Fibroblast of lung (primary cell): ENCODE data around the gene AATK. TPM values are rescaled to one million over a fixed set of nuclear protein-coding genes. Genes with fewer than 3 reads are reported as not detected.

Source experiments
- DNase-seq, 2 donors: peaks; one replicate each; pipeline versions ENCODE4 v3.0.0 to v3.0.0-alpha.2; 2010; ENCODE audit warnings: low read depth in 2 of 2
- H2AFZ ChIP-seq: 2 replicates; pipeline ENCODE4 v1.5.1; 2012; ENCODE audit warnings: low read length, control low read depth, inconsistent platforms
- H3K27ac ChIP-seq: 2 replicates; pipeline ENCODE4 v1.5.1; 2011; ENCODE audit warnings: low read length, control low read depth; ENCODE audit not compliant: insufficient read depth
- H3K27me3 ChIP-seq: 2 replicates; pipeline ENCODE4 v1.5.1; 2011; ENCODE audit warnings: mild to moderate bottlenecking, low read length; ENCODE audit not compliant: control insufficient read depth, insufficient read depth
- H3K36me3 ChIP-seq: 2 replicates; pipeline ENCODE4 v1.5.1; 2011; ENCODE audit warnings: low read length; ENCODE audit not compliant: control insufficient read depth, insufficient read depth
- H3K4me1 ChIP-seq: 2 replicates; pipeline ENCODE4 v1.5.1; 2011; ENCODE audit warnings: low read length; ENCODE audit not compliant: control insufficient read depth, insufficient read depth; ENCODE audit errors: extremely low read depth
- H3K4me2 ChIP-seq: 2 replicates; pipeline ENCODE4 v1.5.1; 2011; ENCODE audit warnings: low read length, control low read depth; ENCODE audit not compliant: insufficient read depth; ENCODE audit errors: extremely low read depth
- H3K4me3 ChIP-seq, 4 experiments: fragments of 200-600 bp in 1 of 4; sonication (generic) in 1 of 4; replicated peaks in 1 of 4; 2 replicates each; pipeline ENCODE4 v1.5.1; 2011 to 2016; ENCODE audit warnings: low read length in 4 of 4, low read depth in 3 of 4, mild to moderate bottlenecking in 3 of 4, control low read depth in 2 of 4, inconsistent platforms in 1 of 4, mixed read lengths in 1 of 4; ENCODE audit not compliant: insufficient read depth in 1 of 4; ENCODE audit errors: control extremely low read depth in 1 of 4
- H3K79me2 ChIP-seq: 2 replicates; pipeline ENCODE4 v1.5.1; 2012; ENCODE audit warnings: mild to moderate bottlenecking, low read length, inconsistent platforms; ENCODE audit not compliant: control insufficient read depth, insufficient read depth
- H3K9ac ChIP-seq: 2 replicates; pipeline ENCODE4 v1.5.1; 2011; ENCODE audit warnings: mild to moderate bottlenecking, low read length, control low read depth; ENCODE audit not compliant: insufficient read depth
- H3K9me3 ChIP-seq: 2 replicates; pipeline ENCODE4 v1.5.1; 2012; ENCODE audit warnings: low read depth, low read length; ENCODE audit not compliant: control insufficient read depth, insufficient read depth
- H4K20me1 ChIP-seq: 2 replicates; pipeline ENCODE4 v1.5.1; 2011; ENCODE audit warnings: low read length; ENCODE audit not compliant: control insufficient read depth, insufficient read depth; ENCODE audit errors: extremely low read depth
- EZH2 ChIP-seq: IDR thresholded peaks from 2 replicates; pipeline ENCODE4 v1.5.1; 2012; ENCODE audit warnings: low read length, control low read depth, mild to moderate bottlenecking; ENCODE audit errors: missing control alignments
- polyA plus RNA-seq, 2 donors: library from polyadenylated mRNA; depleted of rRNA in 1 of 2; stranded (reverse) in 1 of 2; unstranded in 1 of 2; fragments of >200 nt; gene quantifications; 2 replicates each; pipeline ENCODE4 v1.2.1, GENCODE V29; 2011 to 2012; ENCODE audit warnings: missing spikeins in 1 of 2
- total RNA-seq: library from RNA; depleted of rRNA; stranded (reverse); fragments of >200 nt; gene quantifications from 2 replicates; pipeline ENCODE4 v1.2.1, GENCODE V29; 2014
- TF ChIP-seq, protein P1 (sequence below), 2 donors: IDR thresholded peaks in 1 of 2; conservative IDR thresholded peaks in 1 of 2; 1 replicate in 1 of 2; 2 replicates in 1 of 2; pipeline ENCODE4 v1.5.1; 2011 to 2012; ENCODE audit warnings: low read length in 2 of 2, control low read depth in 1 of 2, inconsistent platforms in 1 of 2, low read depth in 1 of 2, mild to moderate bottlenecking in 1 of 2

The AATK gene
- total and polyA plus RNA-seq, 2 donors (not counting 1 experiment from before 2014, with no cell fraction given) = 0.16 to 0.50 TPM

DNA sequence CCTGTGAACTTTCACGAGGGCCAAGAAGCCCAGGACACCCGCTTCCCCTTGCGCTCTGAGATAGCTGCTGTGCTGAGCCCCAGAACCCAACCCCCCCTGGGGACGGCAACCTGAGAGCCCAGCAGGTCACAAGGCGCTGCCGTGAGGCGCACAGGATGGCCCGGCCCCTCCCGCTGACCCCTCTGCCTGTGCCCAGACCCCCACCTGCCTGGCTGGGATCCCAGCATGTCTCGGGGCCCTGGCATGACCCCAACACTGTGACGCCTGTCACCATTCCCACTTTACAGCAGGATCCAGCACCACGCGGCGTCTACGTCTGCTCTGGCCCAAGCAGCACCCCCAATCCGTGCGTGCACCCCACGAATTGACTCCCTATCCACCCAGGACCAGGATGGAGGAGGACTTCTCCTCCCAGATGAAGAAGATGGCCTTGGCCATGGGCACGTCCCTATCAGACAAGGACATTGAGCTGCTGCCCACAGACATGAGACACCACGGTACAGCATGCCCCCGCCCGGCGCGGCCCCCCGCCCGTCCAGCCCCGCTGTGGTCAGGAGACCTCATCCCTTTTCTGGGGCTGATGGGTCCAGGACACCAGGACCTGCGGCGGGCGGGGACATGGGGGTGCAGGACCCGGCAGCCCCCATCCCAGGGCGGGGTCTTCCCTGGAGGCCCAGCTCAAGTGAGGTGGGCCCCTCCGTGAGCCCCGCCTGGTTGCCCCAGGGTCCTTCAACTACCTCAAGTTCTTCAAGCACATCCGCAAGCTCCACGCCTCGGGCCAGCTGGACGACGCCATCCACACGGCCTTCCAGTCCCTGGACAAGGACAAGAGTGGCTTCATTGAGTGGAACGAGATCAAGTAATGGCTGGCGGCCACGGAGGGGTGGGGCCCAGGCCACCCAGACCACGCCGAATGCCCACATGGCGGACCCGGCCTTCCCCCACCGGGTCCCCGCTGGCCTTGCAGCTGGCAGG, 15.1 kb upstream of the AATK start:
- H3K79me2 ChIP-seq = no peaks in the 10 kb centered on the region
- no peaks in the 10 kb centered on the region for H4K20me1 ChIP-seq
- TF ChIP-seq EZH2 = no peak
- TF ChIP-seq, protein P1, sequence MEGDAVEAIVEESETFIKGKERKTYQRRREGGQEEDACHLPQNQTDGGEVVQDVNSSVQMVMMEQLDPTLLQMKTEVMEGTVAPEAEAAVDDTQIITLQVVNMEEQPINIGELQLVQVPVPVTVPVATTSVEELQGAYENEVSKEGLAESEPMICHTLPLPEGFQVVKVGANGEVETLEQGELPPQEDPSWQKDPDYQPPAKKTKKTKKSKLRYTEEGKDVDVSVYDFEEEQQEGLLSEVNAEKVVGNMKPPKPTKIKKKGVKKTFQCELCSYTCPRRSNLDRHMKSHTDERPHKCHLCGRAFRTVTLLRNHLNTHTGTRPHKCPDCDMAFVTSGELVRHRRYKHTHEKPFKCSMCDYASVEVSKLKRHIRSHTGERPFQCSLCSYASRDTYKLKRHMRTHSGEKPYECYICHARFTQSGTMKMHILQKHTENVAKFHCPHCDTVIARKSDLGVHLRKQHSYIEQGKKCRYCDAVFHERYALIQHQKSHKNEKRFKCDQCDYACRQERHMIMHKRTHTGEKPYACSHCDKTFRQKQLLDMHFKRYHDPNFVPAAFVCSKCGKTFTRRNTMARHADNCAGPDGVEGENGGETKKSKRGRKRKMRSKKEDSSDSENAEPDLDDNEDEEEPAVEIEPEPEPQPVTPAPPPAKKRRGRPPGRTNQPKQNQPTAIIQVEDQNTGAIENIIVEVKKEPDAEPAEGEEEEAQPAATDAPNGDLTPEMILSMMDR (conservative IDR thresholded peaks at IDR 0.05 in 1 of 2, IDR thresholded peaks at IDR 0.05 in 1 of 2; ENCODE audit: low read depth in 1 of 2, low read length in 2 of 2) = no peak
- H3K9me3 ChIP-seq = no peaks in the 10 kb centered on the region
- peaks cover 5% of the 10 kb centered on the region for H3K27me3 ChIP-seq
- no peaks in the 10 kb centered on the region for H3K4me1 ChIP-seq
- no peak overlapping the region for H3K4me2 ChIP-seq
- no peak overlapping the region for H3K9ac ChIP-seq
- H3K27ac ChIP-seq = no peak overlapping the region
- H3K36me3 ChIP-seq = no peaks in the 10 kb centered on the region
- DNase-seq = no peak
- H3K4me3 ChIP-seq = no peak overlapping the region
- H2AFZ ChIP-seq = no peak overlapping the region

DNA sequence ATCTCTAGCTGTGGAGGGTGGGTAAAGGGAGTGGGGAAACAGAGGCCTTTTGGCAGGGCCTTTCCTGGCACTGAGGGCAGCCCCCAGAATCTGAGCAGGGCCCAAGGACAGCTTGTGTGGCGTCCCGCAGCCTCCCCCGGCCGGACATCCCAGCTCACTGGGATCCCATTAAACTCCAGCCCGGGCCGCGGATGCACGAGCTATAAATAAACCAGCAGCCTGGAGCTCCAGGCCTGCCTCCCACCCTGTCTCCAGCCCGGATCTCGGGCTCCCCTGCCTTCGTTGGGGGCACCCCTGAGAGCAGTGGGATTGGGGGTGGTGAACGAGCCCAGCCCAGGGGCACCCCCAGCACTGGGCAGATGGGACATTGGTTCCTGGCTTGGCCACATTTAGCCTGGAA, 13.8 kb upstream of the AATK start:
- Histone ChIP-seq H3K4me1 (no peaks in the 10 kb centered on the region), H3K36me3 (no peaks in the 10 kb centered on the region), H3K79me2 (no peaks in the 10 kb centered on the region), H3K4me2 (no peak overlapping the region), H3K27ac (no peak overlapping the region), H3K4me3 (no peak overlapping the region), H3K27me3 (peaks cover 5% of the 10 kb centered on the region), H2AFZ (no peak overlapping the region), H4K20me1 (no peaks in the 10 kb centered on the region), H3K9ac (no peak overlapping the region), H3K9me3 (no peaks in the 10 kb centered on the region)
- DNase-seq = no peak
- TF ChIP-seq EZH2 = no peak
- TF ChIP-seq, protein P1 (conservative IDR thresholded peaks at IDR 0.05 in 1 of 2, IDR thresholded peaks at IDR 0.05 in 1 of 2; ENCODE audit: low read depth in 1 of 2, low read length in 2 of 2) = no peak

DNA sequence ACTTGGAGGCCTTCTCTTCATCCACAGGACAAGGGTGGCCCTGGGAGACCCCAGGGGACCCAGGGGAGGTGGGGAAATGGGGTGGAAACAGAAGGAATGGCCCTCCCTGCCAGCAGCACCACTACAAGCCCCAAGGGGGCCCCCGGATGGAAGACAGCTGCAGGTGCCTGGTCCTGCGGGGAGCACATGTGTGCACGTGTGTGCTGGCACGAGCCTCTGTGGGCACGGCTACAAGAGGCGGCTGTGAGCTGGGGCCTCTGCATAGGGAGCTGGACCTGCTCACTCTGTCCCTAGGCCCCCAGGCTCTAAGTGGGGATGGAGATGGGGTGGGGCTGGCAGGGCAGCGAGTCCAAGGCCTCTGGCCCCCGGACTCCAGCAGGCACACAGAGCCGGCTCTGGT, 13.2 kb upstream of the AATK start:
- no peaks in the 10 kb centered on the region for H3K9me3 ChIP-seq
- H3K27ac ChIP-seq = no peak overlapping the region
- H3K36me3 ChIP-seq = no peaks in the 10 kb centered on the region
- no peak for DNase-seq
- no peak for TF ChIP-seq EZH2
- TF ChIP-seq, protein P1 (conservative IDR thresholded peaks at IDR 0.05 in 1 of 2, IDR thresholded peaks at IDR 0.05 in 1 of 2; ENCODE audit: low read depth in 1 of 2, low read length in 2 of 2) = no peak
- H3K4me3 ChIP-seq = no peak overlapping the region
- no peak overlapping the region for H3K4me2 ChIP-seq
- no peak overlapping the region for H3K9ac ChIP-seq
- H3K79me2 ChIP-seq = no peaks in the 10 kb centered on the region
- H4K20me1 ChIP-seq = no peaks in the 10 kb centered on the region
- H3K4me1 ChIP-seq = no peaks in the 10 kb centered on the region
- peaks cover 5% of the 10 kb centered on the region for H3K27me3 ChIP-seq
- no peak overlapping the region for H2AFZ ChIP-seq
